Uterus (tissue), 4 donors: ENCODE measurements around the gene TIGD3. TPM values are rescaled to one million over a fixed set of nuclear protein-coding genes. Genes with fewer than 3 reads are reported as not detected.
A peak's percentile ranks its signal among the peaks of the same experiment; 100 is the strongest.

Experiments used
- DNase-seq, 2 donors: peaks; one replicate each; pipeline ENCODE4 v3.0.0-alpha.2; 2019 to 2020
- H3K27ac ChIP-seq, 2 donors: fragments of 200-600 bp; sonication (generic); 1 replicate in 1 of 2; 2 replicates in 1 of 2; pipeline ENCODE4 v1.5.1; 2016 to 2018
- H3K27me3 ChIP-seq, 2 donors: fragments of 200-600 bp; sonication (generic); one replicate each; pipeline ENCODE4 v1.5.1; 2018 to 2019; ENCODE audit warnings: control low read depth in 1 of 2
- H3K36me3 ChIP-seq, 2 donors: fragments of 200-600 bp; sonication (generic); one replicate each; pipeline ENCODE4 v1.5.1; 2019; ENCODE audit warnings: control low read depth in 1 of 2
- H3K4me1 ChIP-seq, 2 donors: fragments of 200-600 bp; sonication (generic); one replicate each; pipeline ENCODE4 v1.5.1; 2018 to 2019; ENCODE audit warnings: control low read depth in 1 of 2
- H3K4me3 ChIP-seq, 2 donors: fragments of 200-600 bp; sonication (generic); 1 replicate in 1 of 2; 2 replicates in 1 of 2; pipeline ENCODE4 v1.5.1; 2018 to 2019; ENCODE audit warnings: mild to moderate bottlenecking in 1 of 2
- H3K9me3 ChIP-seq, 2 donors: fragments of 200-600 bp; sonication (generic); one replicate each; pipeline ENCODE4 v1.5.1; 2019; ENCODE audit warnings: control low read depth in 1 of 2
- CTCF ChIP-seq, 4 experiments: fragments of 200-600 bp in 2 of 4; fragments of 450-650 bp in 2 of 4; sonication (generic) in 2 of 4; IDR thresholded peaks; one replicate each; pipeline ENCODE4 v1.5.1; 2016 to 2019; ENCODE audit warnings: antibody characterized with exemption in 4 of 4, mild to moderate bottlenecking in 2 of 4, moderate library complexity in 1 of 4
- POLR2A ChIP-seq, 2 donors: fragments of 450-650 bp; IDR thresholded peaks; one replicate each; pipeline ENCODE4 v1.6.1; 2016; ENCODE audit warnings: antibody characterized with exemption in 2 of 2, mild to moderate bottlenecking in 1 of 2, moderate library complexity in 1 of 2
- intact Hi-C: fragments of 100-400 bp; cut with DNase I; formaldehyde crosslinking; loops from one replicate; pipeline ENCODE4 v1.15.1; 2023; ENCODE audit warnings: low total_unique reads
- total RNA-seq, 4 donors: library from RNA; depleted of rRNA in 3 of 4; stranded (reverse); fragments of >200 nt in 3 of 4; gene quantifications; one replicate each; pipeline versions ENCODE4 v1.1.0 to v1.2.4, GENCODE V29; 2014 to 2023
- donor health status: DM: yes; HTN: yes; CAD: no.

TIGD3 gene
- total RNA-seq, 4 donors from 2014 or later, result under 0.01 to 0.35 TPM; not detected in 2

- intact Hi-C loops, result loop anchor here (5.0 kb wide), 1 partner anchor 33 kb away; no protein-coding TSS in a partner anchor
- no peaks in the 10 kb centered on the region for H3K36me3 ChIP-seq
- no peaks in the 10 kb centered on the region for H3K9me3 ChIP-seq
- no peaks in the 10 kb centered on the region for H3K27me3 ChIP-seq
- peak in 1 of 2 donors; percentile 52 for DNase-seq
- no peak for TF ChIP-seq CTCF (IDR thresholded peaks at IDR 0.05)
- no peak for TF ChIP-seq POLR2A (IDR thresholded peaks at IDR 0.05)
- no peak overlapping the region for H3K4me3 ChIP-seq
- H3K4me1 ChIP-seq, result peaks cover 13 to 24% of the 10 kb centered on the region in 2 donors
- peak overlapping the region; percentile 95 to 97 for H3K27ac ChIP-seq
Observed at GRCh38 chr11:65384301-65384889, 29.8 kb downstream of the TIGD3 start.

GRCh38 chr11:65386307-65387140 is 32.0 kb downstream of the TIGD3 start, which contains the start of gene FRMD8:
TSS of gene FRMD8 (plus strand) at chr11:65386637. CDS start at chr11:65387037, 400 bp downstream.
- TF ChIP-seq POLR2A (IDR thresholded peaks at IDR 0.05), result peak; percentile 96 to 97
- TF ChIP-seq CTCF (IDR thresholded peaks at IDR 0.05), result peak in 1 of 4 experiments; percentile 22
- Histone ChIP-seq H3K27me3 (no peaks in the 10 kb centered on the region), H3K36me3 (no peaks in the 10 kb centered on the region), H3K4me1 (peaks cover 10 to 38% of the 10 kb centered on the region in 2 donors), H3K4me3 (peak within 1 kb of the TSS; percentile 67 to 82), H3K9me3 (no peaks in the 10 kb centered on the region), H3K27ac (peak within 1 kb of the TSS; percentile 95 to 97)
- DNase-seq, result peak; percentile 93
- intact Hi-C loops, result no loop called here

- Histone ChIP-seq H3K36me3 (no peaks in the 10 kb centered on the region), H3K4me1 (peaks cover 6 to 27% of the 10 kb centered on the region in 2 donors), H3K27me3 (no peaks in the 10 kb centered on the region), H3K9me3 (no peaks in the 10 kb centered on the region), H3K4me3 (no peak overlapping the region), H3K27ac (peak overlapping the region; percentile 4 to 97)
- TF ChIP-seq POLR2A (IDR thresholded peaks at IDR 0.05) (no peak), CTCF (IDR thresholded peaks at IDR 0.05) (no peak)
- intact Hi-C loops, result no loop called here
- DNase-seq, result no peak
Observed at GRCh38 chr11:65388731-65389130, 34.2 kb downstream of the TIGD3 start.

GRCh38 chr11:65389294-65389980 is 34.9 kb downstream of the TIGD3 start:
- intact Hi-C loops, result no loop called here
- H3K4me3 ChIP-seq, result no peak overlapping the region
- no peak for DNase-seq

More at GRCh38 chr11:65389294-65389980, 34.9 kb downstream of the TIGD3 start:
- no peaks in the 10 kb centered on the region for H3K9me3 ChIP-seq
- H3K4me1 ChIP-seq, result peaks cover 0 to 21% of the 10 kb centered on the region in 2 donors
- no peaks in the 10 kb centered on the region for H3K36me3 ChIP-seq
- H3K27me3 ChIP-seq, result no peaks in the 10 kb centered on the region
- H3K27ac ChIP-seq, result peak overlapping the region; percentile 69 to 97
- TF ChIP-seq CTCF (IDR thresholded peaks at IDR 0.05) (no peak), POLR2A (IDR thresholded peaks at IDR 0.05) (no peak)
